NCI-H2107 (cell line): ENCODE measurements around the gene ZNF724.

Experiments used
- DNase-seq: peaks from one replicate; lab custom pipeline; 2025; lab: John Stamatoyannopoulos, UW

ZNF724 gene

DNA sequence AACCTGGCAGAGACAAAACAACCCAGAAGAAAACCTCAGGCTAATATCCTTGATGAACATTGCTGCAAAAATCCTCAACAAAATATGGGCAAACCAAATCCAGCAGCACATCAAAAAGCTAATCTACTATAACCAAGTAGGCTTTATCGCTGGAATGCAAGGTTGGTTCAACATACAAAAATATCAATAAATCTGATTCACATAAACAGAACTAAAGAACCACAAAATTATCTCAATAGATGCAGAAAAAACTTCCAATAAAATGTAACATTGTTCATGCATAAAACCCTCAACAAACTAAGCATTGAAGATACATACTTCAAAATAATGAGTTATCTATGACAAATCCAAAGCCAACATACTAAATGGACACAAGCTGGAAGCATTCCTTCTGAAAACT lies 8.8 kb downstream of the ZNF724 start:
- no peak for DNase-seq

DNA sequence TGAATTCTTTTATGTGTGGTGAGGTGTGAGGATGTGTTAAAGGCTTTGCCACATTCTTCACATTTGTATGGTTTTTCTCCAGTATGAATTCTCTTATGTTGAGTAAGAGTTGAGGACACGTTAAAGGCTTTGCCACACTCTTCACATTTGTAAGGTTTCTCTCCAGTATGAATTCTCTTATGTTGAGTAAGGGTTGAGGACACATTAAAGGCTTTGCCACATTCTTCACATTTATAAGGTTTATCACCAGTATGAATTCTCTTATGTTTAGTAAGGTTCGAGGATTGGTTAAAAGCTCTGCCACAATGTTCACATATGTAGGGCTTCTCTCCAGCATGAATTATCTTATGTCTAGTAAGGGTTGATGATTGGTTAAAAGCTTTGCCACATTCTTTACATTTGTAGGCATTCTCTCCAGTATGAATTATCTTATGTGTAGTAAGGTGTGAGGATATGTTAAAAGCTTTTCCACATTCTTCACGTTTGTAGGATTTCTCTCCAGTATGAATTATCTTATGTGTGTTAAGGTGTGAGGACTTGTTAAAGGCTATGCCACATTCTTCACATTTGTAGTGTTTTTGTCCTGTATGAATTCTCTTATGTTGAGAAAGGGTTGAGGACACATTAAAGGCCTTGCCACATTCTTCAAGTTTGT lies 27.1 kb downstream of the ZNF724 start:
- DNase-seq: no peak

DNA sequence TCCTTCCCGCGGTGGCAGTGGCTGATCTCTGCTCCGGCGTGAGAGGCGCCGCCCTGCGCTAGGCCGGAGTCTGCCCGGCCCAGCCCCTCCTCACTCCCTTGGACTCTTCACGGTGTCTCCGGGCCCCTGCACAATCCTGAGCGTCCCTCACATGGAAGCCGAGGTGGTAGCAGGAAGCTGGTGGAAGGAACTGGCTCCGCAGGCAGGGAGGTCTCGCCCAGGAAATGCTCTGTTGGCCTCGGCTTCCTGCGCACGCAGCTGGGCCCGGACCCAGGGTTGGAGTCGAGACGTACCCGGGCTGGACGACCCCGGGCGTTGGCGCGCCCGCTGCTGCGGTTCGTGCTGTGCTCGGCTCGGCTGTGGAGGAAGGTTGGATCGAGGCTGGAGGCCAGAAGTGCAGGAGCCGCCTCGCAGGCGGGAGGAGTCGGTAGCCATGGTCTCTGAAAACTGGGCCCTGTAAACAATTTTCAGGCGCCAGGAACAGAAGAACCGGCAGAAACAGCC lies 46.3 kb downstream of the ZNF724 start:
- no peak for DNase-seq

DNA sequence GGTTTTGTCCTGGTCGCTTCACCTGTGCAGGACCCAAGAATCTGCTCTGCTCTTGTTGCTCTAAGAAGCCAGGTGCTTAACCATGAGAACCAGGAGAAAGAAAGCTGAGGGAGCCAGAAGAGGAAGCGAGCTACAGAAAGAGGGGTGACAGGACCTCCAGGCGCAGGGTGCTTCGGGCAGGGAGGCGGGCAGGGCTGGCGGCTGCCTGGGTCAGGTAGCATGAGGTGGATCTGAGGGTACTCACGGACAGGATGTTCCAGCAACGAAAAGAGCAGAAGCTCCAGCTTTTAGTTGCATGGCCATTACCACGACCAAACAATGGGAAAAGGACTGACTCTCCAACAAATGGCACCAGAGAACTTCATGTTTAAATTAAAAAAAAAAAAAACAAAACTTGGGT lies 59.9 kb downstream of the ZNF724 start:
- no peak for DNase-seq

DNA sequence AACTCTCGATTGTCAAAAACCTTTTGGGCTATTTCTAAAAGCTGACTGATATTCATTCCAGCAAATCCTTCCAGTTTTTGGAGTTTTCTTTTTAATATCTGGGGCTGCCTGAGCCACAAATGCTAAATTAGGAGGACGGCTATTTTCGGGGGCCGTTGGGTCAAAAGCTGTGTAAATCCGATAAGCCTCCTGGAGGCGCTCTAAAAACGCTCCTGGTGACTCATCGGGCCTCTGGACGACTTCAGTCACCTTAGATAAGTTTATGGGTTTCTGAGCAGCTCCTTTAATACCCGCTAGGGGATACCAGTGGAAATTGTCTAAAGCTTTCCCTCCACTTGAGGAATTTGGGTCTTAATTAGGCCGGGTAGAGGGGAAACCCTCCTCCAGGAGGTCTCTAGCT lies 66.9 kb downstream of the ZNF724 start:
- no peak for DNase-seq
